ENCODE measurements around the gene TECPR2.

Gene TECPR2

GRCh38 chr14:102497998-102498677 lies 135.4 kb downstream of the TECPR2 start:
- FAIRE-seq (no peak), DNase-seq (ENCODE audit: insufficient read length, low spot score) (no peak)
- TF ChIP-seq CTCF (IDR thresholded peaks at IDR 0.05; ENCODE audit: insufficient read depth, missing control alignments), result peak; percentile 3

DNA sequence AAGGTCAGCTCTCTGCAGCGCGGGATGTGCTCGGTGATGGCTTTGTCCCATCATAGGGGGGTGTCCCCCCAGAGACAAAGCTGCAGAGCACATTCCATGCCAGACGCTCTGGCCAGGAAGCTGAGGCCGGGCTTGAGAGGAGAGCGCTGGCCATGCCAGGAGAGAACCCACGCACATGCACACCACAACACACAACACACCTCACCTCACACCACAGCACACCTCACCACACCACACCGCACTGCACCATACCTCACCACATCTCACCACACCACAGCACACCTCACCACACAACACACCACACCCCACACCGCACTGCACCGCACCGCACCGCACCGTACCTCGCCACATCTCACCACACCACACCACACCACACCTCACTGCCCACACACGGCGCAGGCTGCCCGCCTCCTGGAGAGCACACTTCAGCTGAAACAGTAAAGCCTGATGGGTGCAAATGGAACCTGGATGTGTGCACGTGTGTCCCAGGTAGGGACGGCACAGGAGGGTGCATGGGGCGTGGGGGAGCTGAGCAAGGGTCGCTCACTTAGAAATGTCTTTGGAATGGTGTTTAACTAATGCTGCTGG lies 136.0 kb downstream of the TECPR2 start:
- no peak for FAIRE-seq
- no peak for DNase-seq (ENCODE audit: insufficient read length, low spot score)
- no peak for TF ChIP-seq CTCF (IDR thresholded peaks at IDR 0.05; ENCODE audit: insufficient read depth, missing control alignments)

DNA sequence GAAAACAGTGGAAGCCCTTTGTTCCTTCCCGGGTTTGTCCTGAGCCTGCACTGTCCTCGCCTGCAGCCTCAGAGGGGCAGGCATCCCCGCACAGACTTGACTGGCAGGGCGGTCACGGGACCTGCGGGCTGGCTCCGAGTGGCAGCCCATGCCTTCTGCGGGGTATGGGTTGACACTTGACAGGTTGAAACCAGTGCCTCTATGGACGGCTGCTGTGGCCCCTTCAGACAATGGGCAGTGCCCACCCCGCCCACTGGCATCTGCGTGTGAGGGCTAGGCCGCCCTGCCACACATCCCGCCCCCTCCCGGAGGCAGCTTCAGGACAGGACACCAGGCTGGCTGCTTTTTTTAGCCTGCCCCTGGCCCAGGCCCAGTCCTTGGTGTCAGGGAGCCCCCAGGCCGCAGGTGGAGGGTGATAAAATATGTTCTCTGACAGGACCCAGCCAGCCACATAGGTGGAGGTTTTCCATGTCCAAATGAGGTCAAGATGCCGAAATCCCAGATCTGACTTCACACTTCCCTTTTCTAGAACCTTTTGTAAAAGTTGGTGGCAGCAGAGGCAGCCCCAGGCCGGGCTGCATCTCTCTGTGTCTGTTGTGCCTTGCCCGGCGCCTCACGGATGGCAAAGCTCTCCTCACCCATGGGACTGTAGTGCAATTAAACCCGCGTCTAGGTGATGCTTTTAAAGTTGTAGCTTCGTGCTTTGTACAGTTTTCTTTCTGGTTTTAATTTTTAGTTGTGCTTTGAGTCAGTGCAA lies 136.8 kb downstream of the TECPR2 start:
- FAIRE-seq (no peak), DNase-seq (ENCODE audit: insufficient read length, low spot score) (no peak)
- no peak for TF ChIP-seq CTCF (IDR thresholded peaks at IDR 0.05; ENCODE audit: insufficient read depth, missing control alignments)

- FAIRE-seq (no peak), DNase-seq (ENCODE audit: insufficient read length, low spot score) (no peak)
- no peak for TF ChIP-seq CTCF (IDR thresholded peaks at IDR 0.05; ENCODE audit: insufficient read depth, missing control alignments)
Measured at GRCh38 chr14:102500158-102500662, 137.5 kb downstream of the TECPR2 start.

DNA sequence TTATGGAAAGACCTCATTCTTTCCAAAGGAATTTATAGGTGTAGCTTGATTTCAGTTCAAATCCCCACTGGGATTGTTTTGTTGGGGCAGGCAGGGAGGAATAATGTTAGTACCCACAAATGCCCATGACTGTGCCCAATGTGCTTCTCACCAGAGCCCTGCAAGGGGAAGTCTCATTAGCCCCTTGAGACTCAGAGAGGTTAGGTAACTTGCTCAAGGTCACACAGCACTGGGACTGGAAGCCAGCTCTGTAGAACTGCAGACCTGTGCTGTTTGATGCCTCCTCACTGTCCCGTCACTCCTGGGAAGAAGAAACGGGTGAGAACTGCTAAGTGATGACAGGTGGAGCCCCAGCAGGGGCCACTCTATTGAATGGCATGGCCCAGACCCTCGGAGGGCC lies 138.0 kb downstream of the TECPR2 start:
- no peak for TF ChIP-seq CTCF (IDR thresholded peaks at IDR 0.05; ENCODE audit: insufficient read depth, missing control alignments)
- DNase-seq (ENCODE audit: insufficient read length, low spot score) (no peak), FAIRE-seq (no peak)

- no peak for DNase-seq (ENCODE audit: insufficient read length, low spot score)
- no peak for FAIRE-seq
- TF ChIP-seq CTCF (IDR thresholded peaks at IDR 0.05; ENCODE audit: insufficient read depth, missing control alignments), result peak; percentile 9
Measured at GRCh38 chr14:102501751-102502315, 139.1 kb downstream of the TECPR2 start.

Data from D721Med (cell line).